OCI-LY1 (cell line): ENCODE data around the gene EYS.

Source experiments
- EZH2 ChIP-seq: fragments of 200-600 bp; sonication (generic), shearing (Covaris generic); IDR thresholded peaks from 2 replicates; pipeline ENCODE4 v1.8.0; 2017; ENCODE audit warnings: borderline replicate concordance, mixed run types, mild to moderate bottlenecking, antibody characterized with exemption, low read length, moderate library complexity, mixed read lengths
- TF ChIP-seq, protein P1 (sequence below): fragments of 200-600 bp; sonication (generic), shearing (Covaris generic); IDR thresholded peaks from 2 replicates; pipeline ENCODE4 v1.5.1; 2017; ENCODE audit warnings: mild to moderate bottlenecking, antibody characterized with exemption, low read length, moderate library complexity, mixed read lengths

GRCh38 chr6:65170273-65170672 lies 536.8 kb downstream of the EYS start:
- TF ChIP-seq, protein P1, sequence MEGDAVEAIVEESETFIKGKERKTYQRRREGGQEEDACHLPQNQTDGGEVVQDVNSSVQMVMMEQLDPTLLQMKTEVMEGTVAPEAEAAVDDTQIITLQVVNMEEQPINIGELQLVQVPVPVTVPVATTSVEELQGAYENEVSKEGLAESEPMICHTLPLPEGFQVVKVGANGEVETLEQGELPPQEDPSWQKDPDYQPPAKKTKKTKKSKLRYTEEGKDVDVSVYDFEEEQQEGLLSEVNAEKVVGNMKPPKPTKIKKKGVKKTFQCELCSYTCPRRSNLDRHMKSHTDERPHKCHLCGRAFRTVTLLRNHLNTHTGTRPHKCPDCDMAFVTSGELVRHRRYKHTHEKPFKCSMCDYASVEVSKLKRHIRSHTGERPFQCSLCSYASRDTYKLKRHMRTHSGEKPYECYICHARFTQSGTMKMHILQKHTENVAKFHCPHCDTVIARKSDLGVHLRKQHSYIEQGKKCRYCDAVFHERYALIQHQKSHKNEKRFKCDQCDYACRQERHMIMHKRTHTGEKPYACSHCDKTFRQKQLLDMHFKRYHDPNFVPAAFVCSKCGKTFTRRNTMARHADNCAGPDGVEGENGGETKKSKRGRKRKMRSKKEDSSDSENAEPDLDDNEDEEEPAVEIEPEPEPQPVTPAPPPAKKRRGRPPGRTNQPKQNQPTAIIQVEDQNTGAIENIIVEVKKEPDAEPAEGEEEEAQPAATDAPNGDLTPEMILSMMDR, result no peak
- no peak for TF ChIP-seq EZH2
